Limb (tissue), 2 donors: ENCODE results near the gene LRTM2.

Experiments used
- DNase-seq, 2 donors: peaks; one replicate each; pipeline ENCODE4 v3.0.0-alpha.2; 2016; ENCODE audit errors: extremely low spot score in 2 of 2

Gene LRTM2

DNA sequence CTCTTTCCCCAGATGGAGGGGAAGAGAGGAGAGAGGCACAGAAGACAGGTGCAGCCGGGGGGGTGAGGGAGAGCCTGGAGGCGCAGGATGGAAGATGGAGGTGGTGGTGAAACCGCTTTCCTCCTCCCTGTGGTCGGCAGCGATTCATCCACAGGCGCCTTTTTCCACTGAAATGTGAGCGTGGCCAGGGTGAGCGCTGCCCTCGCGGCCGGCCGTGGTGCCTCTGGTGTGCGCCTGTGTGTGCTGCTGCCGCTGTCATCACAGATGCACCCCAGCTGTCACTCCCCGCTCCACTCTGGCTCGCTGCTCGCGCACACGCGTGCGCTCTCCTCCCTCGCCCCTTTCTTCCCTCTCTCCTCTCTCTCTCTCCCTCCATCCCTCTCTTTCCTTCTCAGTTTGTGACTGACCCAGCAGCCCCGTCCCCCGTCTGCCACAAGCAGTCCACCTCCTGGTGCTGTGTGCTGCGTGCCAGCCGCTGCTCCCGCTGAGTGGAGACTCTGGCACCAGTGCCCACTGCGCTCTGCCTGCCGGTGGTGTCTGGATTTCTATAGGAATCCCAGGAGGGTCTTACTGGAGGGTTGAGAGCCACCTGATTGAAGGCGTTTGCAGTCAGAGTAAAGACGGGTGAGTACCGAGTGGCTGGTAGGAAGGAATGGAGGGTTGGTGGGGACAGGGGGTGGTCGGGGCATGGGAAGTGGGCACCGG, at the start of gene LRTM2:
TSS of gene LRTM2 (plus strand) at position 375 of the 705 bp plus-strand sequence. CDS start 7,584 bp downstream, outside the sequence.
- DNase-seq = no peak

DNA sequence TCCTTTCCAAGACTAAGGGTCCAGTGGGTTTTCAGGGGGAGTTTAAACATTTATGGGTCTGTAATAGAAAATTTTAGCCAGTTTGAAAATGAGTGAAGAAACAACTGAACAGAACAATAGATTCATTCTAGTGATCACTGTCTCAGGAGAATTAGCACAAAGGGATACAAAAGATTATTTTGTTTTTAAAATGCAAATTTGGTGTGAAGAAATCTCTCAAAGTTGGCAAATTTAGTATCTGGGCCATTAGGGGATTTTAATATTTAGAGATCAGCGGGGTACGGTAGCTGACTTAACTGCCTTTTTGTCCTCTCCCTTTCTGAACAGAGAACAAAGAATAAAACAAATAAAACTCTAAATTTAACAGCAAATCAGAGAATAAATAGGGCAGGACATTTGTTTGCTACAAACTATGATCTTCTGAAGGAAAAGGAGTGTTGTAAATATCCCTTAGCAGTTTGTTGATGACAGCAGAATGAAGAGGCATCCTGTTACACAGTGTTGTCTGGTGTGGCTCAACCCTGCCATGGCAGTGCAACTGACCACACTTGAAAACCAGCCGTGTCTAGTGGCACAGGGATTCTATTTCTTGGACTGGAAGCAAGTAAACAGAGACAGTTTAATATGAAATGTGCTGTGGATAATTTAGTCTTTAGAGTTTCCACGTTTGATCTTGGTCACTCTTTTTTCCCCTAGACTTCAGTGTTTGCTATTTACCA, 46.3 kb upstream of the LRTM2 start:
- DNase-seq = no peak

GRCh38 chr12:1776170-1776921, 44.0 kb upstream of the LRTM2 start:
- DNase-seq = no peak

DNA sequence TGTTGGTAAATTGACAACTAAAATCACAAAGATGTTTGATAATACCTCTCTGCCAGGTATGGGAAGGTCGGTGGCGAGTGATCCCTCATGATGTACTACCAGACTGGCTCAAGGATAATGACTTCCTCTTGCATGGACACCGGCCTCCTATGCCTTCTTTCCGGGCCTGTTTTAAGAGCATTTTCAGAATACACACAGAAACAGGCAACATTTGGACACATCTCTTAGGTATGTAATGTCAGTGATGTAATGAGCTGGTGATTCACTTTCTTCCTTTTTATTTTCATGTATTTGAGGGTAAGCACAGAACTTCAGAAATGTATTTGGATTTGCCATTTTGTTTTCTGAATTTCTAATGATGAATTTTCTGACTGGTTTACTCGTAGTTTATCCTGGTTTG, 42.6 kb upstream of the LRTM2 start:
- DNase-seq = no peak

DNA sequence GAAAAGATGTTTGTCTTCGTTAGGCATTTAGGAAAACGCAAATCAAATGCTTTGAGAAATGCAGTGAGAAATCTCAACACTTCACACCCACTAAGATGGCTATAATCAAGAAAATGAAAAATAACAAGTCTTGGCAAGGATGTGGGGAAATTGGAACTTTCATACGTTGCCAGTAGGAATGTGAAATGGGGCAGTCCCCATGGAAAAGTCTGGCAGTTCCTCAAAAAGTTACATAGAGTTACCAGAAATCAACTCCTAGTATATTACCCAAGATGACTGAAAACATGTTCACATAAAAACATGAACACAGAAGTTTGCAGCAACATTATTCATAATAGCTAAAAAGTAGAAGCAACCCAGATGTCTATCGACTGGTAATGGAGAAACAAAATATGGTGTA, 41.5 kb upstream of the LRTM2 start:
- DNase-seq = no peak

DNA sequence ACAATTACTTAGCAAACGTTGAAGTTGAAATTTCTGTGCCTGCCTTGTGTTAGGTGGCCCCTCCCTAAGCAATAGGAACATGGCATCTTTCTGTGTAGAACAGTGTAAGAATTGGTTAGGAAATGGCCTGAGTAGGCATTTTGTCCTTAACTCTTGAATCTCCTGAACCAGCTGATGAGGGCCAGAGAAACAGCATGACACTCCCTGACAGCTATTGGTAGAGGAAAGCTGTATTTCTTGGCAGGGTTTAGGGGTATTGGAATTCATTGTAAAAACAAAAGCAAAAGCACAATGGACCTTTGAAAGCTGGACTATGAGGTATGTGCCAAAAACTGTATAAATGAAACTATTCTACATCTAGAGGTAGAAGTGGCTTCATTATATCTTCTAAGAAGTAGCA, 40.6 kb upstream of the LRTM2 start:
- DNase-seq = no peak

DNA sequence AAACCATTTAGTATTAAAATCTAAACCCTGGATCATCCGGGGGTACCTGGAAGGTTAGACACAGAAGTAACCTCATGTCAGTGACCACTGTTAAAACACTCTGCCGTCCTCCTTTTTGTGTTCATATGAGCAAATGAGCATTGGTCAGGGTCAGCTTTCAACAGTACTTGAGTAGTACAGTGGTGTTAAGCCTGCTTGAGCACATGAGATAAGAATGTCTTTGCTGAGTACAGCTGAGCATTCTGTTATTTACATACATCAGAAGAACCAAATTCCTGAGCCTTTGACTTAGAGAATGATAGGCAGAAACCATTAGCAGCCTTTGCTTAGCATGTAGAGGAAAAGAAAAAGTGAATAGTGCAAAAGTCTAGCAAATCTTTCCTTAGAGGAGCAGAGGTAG, 38.6 kb upstream of the LRTM2 start:
- no peak for DNase-seq

DNA sequence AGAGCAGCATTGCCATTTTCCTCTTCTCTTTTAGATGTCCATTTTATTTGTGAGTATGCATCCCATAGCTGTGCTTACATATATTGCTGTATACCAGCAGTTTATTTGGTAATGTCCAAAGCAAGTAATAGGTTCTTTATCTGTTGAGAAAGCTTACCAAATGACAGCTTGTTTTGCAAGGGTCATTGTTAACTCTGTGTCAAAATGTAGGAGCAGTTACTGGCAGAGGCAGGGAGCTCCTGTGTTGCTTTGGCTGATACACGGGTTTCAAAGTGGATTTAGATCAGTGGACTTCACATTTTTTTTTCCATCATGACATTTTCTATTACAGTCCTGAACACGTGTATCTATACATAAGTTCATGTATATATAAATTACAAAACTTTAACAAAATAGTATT, 38.1 kb upstream of the LRTM2 start:
- DNase-seq = no peak

GRCh38 chr12:1787714-1788113, 32.7 kb upstream of the LRTM2 start:
- DNase-seq = no peak

- no peak for DNase-seq
Measured at GRCh38 chr12:1790444-1790843, 29.9 kb upstream of the LRTM2 start.

- peak; percentile 66 to 69 for DNase-seq
Measured at GRCh38 chr12:1791104-1791841, 29.1 kb upstream of the LRTM2 start.

DNA sequence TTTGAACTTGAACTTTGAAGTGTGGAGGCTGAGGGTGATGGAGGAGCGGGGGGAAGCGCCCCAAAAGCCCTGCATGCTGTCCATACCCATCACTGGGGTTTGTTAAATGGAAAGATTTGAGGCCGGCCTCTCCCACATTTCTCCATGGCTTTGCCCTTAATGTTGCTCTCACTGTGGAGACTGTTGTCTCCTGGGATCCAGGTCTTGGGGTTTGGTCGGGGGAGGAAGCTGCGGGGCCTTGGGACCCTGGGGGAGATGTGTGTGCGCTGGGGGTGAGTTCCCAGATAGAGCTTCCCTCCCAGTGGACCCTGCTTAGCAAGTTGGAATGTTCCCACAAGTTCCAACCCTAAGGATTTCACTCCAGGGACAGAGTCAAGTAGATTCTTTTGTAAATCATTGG, 28.0 kb upstream of the LRTM2 start:
- no peak for DNase-seq

DNA sequence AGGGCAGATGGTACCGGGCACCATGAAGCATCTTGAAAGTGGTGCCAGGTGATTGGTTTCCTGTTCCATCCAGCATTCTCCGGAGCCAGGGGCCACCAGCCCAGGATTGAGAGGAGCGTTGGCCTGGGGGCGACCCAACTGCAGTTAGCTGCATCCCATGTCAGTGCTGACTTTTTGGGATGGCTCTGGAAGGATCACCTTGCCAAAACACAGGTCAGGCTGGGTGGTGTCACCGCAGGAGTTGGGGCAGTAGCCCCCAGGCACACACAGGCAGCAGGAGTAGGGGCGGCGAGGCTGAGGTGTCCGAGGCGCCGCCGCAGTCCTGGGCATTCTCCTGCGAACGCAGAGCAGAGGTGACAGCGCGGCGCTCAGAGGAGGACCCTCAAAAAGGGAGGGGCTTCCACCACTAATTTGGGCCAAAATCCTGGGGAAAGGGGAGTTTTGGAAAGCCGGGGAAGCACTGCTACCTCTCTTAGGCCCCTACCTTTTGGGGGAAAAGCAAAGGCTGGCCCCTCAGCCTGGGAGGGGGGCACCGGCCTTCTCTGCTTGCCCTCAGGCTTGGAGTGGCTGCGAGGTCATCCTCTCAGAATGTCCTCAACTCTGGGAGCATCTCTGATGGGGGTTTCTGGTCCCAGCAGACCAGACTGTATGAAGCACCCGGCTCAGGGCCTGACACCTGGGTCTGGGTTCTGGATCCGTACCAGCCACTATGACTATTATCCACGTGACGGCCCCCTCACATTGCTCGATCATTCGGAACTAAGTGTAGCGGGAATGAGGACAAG, 26.7 kb upstream of the LRTM2 start:
- DNase-seq = no peak

GRCh38 chr12:1794440-1795090, 25.8 kb upstream of the LRTM2 start:
- DNase-seq = no peak

GRCh38 chr12:1795221-1795784, 25.1 kb upstream of the LRTM2 start:
- no peak for DNase-seq

DNA sequence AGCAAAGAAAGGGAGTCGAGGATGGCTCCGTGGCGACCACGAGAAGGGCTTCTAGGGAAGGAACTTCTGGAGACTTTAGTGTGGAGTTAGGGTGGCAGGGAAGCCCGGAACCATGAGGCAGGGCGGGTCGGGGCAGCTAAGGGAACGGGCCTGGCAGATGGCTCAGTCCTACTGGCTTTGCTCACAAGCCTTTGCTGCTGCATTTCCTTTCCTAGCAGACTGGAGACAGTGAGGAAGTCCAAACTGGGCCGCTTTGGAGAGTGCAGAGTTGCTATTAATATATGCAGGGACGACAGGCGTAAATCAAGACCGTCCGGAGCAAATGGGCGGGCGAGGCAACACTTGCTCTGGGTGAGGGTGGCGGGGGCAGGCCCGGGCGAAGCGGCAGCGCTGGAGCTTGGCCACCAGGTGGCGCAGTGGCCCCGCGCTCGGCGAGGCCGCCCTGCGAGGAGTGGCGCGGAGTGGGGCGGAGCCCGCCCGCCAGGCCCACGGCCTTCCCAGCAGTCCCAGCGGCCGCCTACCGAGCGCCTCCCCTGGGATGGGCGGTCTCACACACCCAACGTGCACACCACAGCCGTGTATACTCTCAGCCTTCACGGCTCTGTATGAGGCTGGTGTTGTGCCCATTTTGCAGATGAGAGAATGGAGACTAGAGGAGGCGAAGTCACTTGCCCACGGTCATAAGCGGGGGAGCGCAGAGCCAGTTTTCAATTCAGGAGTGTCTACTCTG, 24.4 kb upstream of the LRTM2 start:
- peak; percentile 88 to 92 for DNase-seq

DNA sequence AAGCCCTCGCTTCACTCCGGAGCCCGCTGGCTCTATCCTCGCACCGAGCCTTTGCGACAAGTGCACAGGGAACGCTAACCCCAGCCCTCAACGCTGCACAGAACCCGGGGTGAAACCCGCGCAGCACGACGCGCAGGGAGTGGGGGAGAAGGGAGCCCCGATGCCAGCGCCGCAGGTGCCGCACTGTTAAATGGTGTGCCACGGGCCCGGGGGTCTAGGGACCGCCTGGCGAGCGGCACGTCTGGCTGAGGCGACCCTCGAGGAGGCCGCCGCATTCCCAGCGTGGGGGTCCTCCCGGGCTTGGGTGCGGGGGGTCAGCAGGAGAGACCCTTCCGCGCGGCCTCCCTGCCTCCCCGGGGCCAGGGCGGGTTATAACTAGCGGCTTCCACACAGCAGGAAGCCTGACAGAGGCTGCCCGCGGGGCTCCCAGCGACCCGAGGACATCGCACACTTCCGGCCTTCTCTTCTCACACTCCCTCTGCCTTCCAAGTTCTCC, 23.8 kb upstream of the LRTM2 start:
- peak in 1 of 2 donors; percentile 58 for DNase-seq

GRCh38 chr12:1797011-1797901, 23.1 kb upstream of the LRTM2 start:
- peak in 1 of 2 donors; percentile 64 for DNase-seq
